Panc1 (cell line): ENCODE results near the gene SNX24. TPM values are rescaled to one million over a fixed set of nuclear protein-coding genes. Genes with fewer than 3 reads are reported as not detected.

ENCODE experiments used
- ATAC-seq: fragments of 200-7000 bp; cut with Tn5 transposase; 2 replicates; pipeline ENCODE4 v1.9.1; 2020; ENCODE audit warnings: mild to moderate bottlenecking, moderate library complexity
- BruUV-seq: library from RNA; stranded (reverse); fragments of 400-500 nt; replicated peaks from 2 replicates; lab custom pipeline; 2021; lab: Mats Ljungman, UMichigan
- CTCF ChIA-PET: fragments of 300-600 bp; sonication (Branson Sonifier 250); formaldehyde crosslinking; loops from one replicate; lab custom pipeline; 2022; ENCODE audit warnings: antibody characterized with exemption; lab: Charles Lee
- POLR2A ChIA-PET: fragments of 300-600 bp; sonication (Branson Sonifier 250); formaldehyde crosslinking; loops from one replicate; lab custom pipeline; 2022; ENCODE audit warnings: antibody characterized with exemption; lab: Charles Lee
- DNase-seq: peaks from one replicate; pipeline ENCODE4 v3.0.0-alpha.2; 2010; ENCODE audit warnings: low read depth, low spot score
- H3K27ac ChIP-seq: 2 replicates; pipeline ENCODE4 v1.5.1; 2011; ENCODE audit warnings: mild to moderate bottlenecking, low read length, inconsistent platforms
- H3K27me3 ChIP-seq: fragments of 200-500 bp; sonication (Bioruptor generic); 2 replicates; pipeline ENCODE4 v1.6.0; 2014; ENCODE audit warnings: low read length, inconsistent platforms; ENCODE audit not compliant: control insufficient read depth, insufficient read depth
- H3K36me3 ChIP-seq: fragments of 200-500 bp; sonication (Bioruptor generic); 2 replicates; pipeline ENCODE4 v1.5.1; 2014; ENCODE audit warnings: inconsistent platforms, mild to moderate bottlenecking, low read length, moderate library complexity; ENCODE audit not compliant: control insufficient read depth, insufficient read depth
- H3K4me1 ChIP-seq: 2 replicates; pipeline ENCODE4 v1.5.1; 2011; ENCODE audit warnings: inconsistent platforms, mild to moderate bottlenecking, low read length, moderate library complexity; ENCODE audit not compliant: control insufficient read depth, insufficient read depth
- H3K4me3 ChIP-seq, 2 experiments: 2 replicates each; pipeline ENCODE4 v1.5.1; 2011 to 2012; ENCODE audit warnings: low read depth in 2 of 2, low read length in 2 of 2, mild to moderate bottlenecking in 2 of 2, inconsistent platforms in 1 of 2, moderate library complexity in 1 of 2
- H3K9me3 ChIP-seq: fragments of 200-500 bp; sonication (Bioruptor generic); 2 replicates; pipeline ENCODE4 v1.5.1; 2014; ENCODE audit warnings: low read depth, mild to moderate bottlenecking, inconsistent platforms, low read length, moderate library complexity; ENCODE audit not compliant: control insufficient read depth, insufficient read depth
- CTCF ChIP-seq: fragments of 450-650 bp; IDR thresholded peaks from 2 replicates; pipeline ENCODE4 v1.5.1; 2017; ENCODE audit warnings: mild to moderate bottlenecking
- POLR2AphosphoS5 ChIP-seq: IDR thresholded peaks from 2 replicates; pipeline ENCODE4 v1.6.1; 2012; ENCODE audit warnings: mild to moderate bottlenecking, low read depth, low read length, moderate library complexity
- REST ChIP-seq, 2 experiments: IDR thresholded peaks; 2 replicates each; pipeline ENCODE4 v1.6.1; 2011 to 2012; ENCODE audit warnings: low read depth in 2 of 2, control low read depth in 1 of 2, low read length in 1 of 2, mild to moderate bottlenecking in 1 of 2, moderate library complexity in 1 of 2; ENCODE audit not compliant: insufficient read depth in 1 of 2
- SIN3A ChIP-seq: IDR thresholded peaks from 2 replicates; pipeline ENCODE4 v1.6.1; 2012; ENCODE audit warnings: low read depth, mild to moderate bottlenecking, low read length, moderate library complexity, borderline replicate concordance; ENCODE audit not compliant: insufficient read depth
- TCF7L2 ChIP-seq: IDR thresholded peaks from 2 replicates; pipeline ENCODE4 v1.6.1; 2011; ENCODE audit warnings: mild to moderate bottlenecking, low read depth, low read length, inconsistent platforms
- in situ Hi-C: cut with HindIII; loops from 2 replicates; pipeline ENCODE4 v1.10.0; 2016; ENCODE audit warnings: low sequenced_read_pairs, low pct_unique_long_range_greater_than_20kb
- intact Hi-C: fragments of 100-400 bp; cut with micrococcal nuclease; formaldehyde crosslinking; loops from one replicate; pipeline ENCODE4 v1.10.0; 2022; ENCODE audit not compliant: unreplicated experiment
- total RNA-seq: library from RNA; stranded (reverse); gene quantifications from one replicate; pipeline ENCODE4 v1.2.1, GENCODE V29; 2021; ENCODE audit not compliant: unreplicated experiment

SNX24 gene
- total RNA-seq, 1 experiment from 2014 or later = 32.8 TPM

GRCh38 chr5:122951658-122952057, 106.2 kb downstream of the SNX24 start:
- H3K36me3 ChIP-seq = no peaks in the 10 kb centered on the region; the same call in 1 of the 2 replicates
- intact Hi-C loops = no loop called here
- H3K9me3 ChIP-seq = no peaks in the 10 kb centered on the region
- no peaks in the 10 kb centered on the region for H3K4me1 ChIP-seq
- DNase-seq (no peak), ATAC-seq (no peak)
- BruUV-seq = no TSS peak
- H3K27ac ChIP-seq = no peak overlapping the region
- ChIA-PET CTCF (no interaction called here), POLR2A (no interaction called here)
- H3K4me3 ChIP-seq = no peak overlapping the region
- H3K27me3 ChIP-seq = no peaks in the 10 kb centered on the region
- TF ChIP-seq POLR2AphosphoS5 = no peak
- TF ChIP-seq REST (IDR thresholded peaks at IDR 0.05; ENCODE audit: insufficient read depth in 1 of 2, low read depth in 2 of 2, low read length in 1 of 2) = no peak
- TF ChIP-seq SIN3A = no peak
- TF ChIP-seq TCF7L2 = no peak
- no peak for TF ChIP-seq CTCF
- in situ Hi-C loops = no loop called here

DNA sequence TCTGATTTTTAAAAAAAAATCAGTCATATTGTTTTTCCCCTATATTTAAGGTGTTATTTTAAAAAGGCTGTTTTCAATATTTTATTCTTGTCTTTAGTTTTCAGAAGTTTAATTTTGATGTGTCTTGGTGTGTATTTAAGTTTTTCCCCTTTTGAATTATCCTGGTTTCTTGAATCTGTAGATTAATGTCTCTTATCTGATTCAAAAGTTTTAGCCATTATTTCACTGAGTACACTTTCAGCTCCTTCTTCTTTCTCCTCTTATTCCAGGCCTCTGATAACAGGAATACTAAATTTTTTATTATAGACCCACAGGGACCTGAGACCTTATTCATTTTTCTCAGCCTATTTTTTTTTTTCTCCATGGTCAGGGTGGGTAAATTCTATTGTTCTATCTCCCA, 109.3 kb downstream of the SNX24 start:
- no TSS peak for BruUV-seq
- Histone ChIP-seq H3K27ac (no peak overlapping the region), H3K9me3 (no peaks in the 10 kb centered on the region), H3K4me3 (no peak overlapping the region), H3K27me3 (no peaks in the 10 kb centered on the region), H3K4me1 (no peaks in the 10 kb centered on the region), H3K36me3 (no peaks in the 10 kb centered on the region)
- intact Hi-C loops (no loop called here), in situ Hi-C loops (no loop called here)
- ChIA-PET CTCF (no interaction called here), POLR2A (no interaction called here)
- DNase-seq (no peak), ATAC-seq (no peak)
- no peak for TF ChIP-seq POLR2AphosphoS5
- TF ChIP-seq CTCF = no peak
- TF ChIP-seq TCF7L2 = no peak
- TF ChIP-seq SIN3A = no peak
- no peak for TF ChIP-seq REST (IDR thresholded peaks at IDR 0.05; ENCODE audit: insufficient read depth in 1 of 2, low read depth in 2 of 2, low read length in 1 of 2)
